Measurements from ENCODE around the gene SLC31A1. TPM values are rescaled to one million over a fixed set of nuclear protein-coding genes. Genes with fewer than 3 reads are reported as not detected.

SLC31A1 gene
- total RNA-seq, 4 donors from 2014 or later: 11.9 to 28.2 (median 18.2) TPM

GRCh38 chr9:113309204-113309813 is 88.0 kb downstream of the SLC31A1 start:
- TF ChIP-seq CTCF (IDR thresholded peaks at IDR 0.05; ENCODE audit: low read depth): no peak

GRCh38 chr9:113310538-113310937 is 89.2 kb downstream of the SLC31A1 start:
- no peak for TF ChIP-seq CTCF (IDR thresholded peaks at IDR 0.05; ENCODE audit: low read depth)

GRCh38 chr9:113311961-113312360 is 90.6 kb downstream of the SLC31A1 start:
- TF ChIP-seq CTCF (IDR thresholded peaks at IDR 0.05; ENCODE audit: low read depth): no peak

- TF ChIP-seq CTCF (IDR thresholded peaks at IDR 0.05; ENCODE audit: low read depth): no peak
These were observed 91.9 kb downstream of the SLC31A1 start for GRCh38 chr9:113313261-113313660.

Other genes with a start within 250 kb of the SLC31A1 start
- gene ZNF883, start 209.4 kb upstream of the SLC31A1 start, total RNA-seq: 1 to 10 TPM in 1 of 4 donors, under 1 TPM in 1, not detected in 2; 0.66 to 1.5 TPM
- 1 to 10 TPM; 1.3 to 2.4 (median 2.2) TPM for gene ZFP37, start 164.8 kb upstream of the SLC31A1 start, total RNA-seq
- 100 to 1,000 TPM in 2 of 4 donors, 10 to 100 TPM in 2; 42.0 to 144 (median 87.3) TPM for gene SLC31A2, start 70.5 kb upstream of the SLC31A1 start, total RNA-seq
- gene FKBP15, start 267 bp upstream of the SLC31A1 start, total RNA-seq: 10 to 100 TPM; 24.9 to 51.7 (median 32.0) TPM
- 10 to 100 TPM; 18.3 to 68.2 (median 31.5) TPM for gene CDC26, start 54.0 kb downstream of the SLC31A1 start, total RNA-seq
- 10 to 100 TPM; 12.9 to 17.6 (median 15.7) TPM for gene PRPF4, start 54.1 kb downstream of the SLC31A1 start, total RNA-seq
- gene RNF183, start 81.8 kb downstream of the SLC31A1 start, total RNA-seq: not detected
- gene WDR31, start 118.7 kb downstream of the SLC31A1 start, total RNA-seq: 1 to 10 TPM; 1.4 to 5.7 (median 2.3) TPM
- under 1 TPM in 1 of 4 donors, not detected in 3; 0.66 TPM for gene BSPRY, start 128.0 kb downstream of the SLC31A1 start, total RNA-seq
- gene HDHD3, start 155.4 kb downstream of the SLC31A1 start, total RNA-seq: 10 to 100 TPM in 3 of 4 donors, 1 to 10 TPM in 1; 7.8 to 33.0 (median 20.9) TPM
- 10 to 100 TPM; 16.8 to 46.7 (median 22.5) TPM for gene ALAD, start 179.7 kb downstream of the SLC31A1 start, total RNA-seq
- 10 to 100 TPM; 20.7 to 28.4 (median 27.0) TPM for gene POLE3, start 189.1 kb downstream of the SLC31A1 start, total RNA-seq
- under 1 TPM; 0.34 to 0.75 (median 0.66) TPM for gene C9orf43, start 189.2 kb downstream of the SLC31A1 start, total RNA-seq
- gene RGS3, start 242.2 kb downstream of the SLC31A1 start, total RNA-seq: 100 to 1,000 TPM in 1 of 4 donors, 10 to 100 TPM in 3; 25.0 to 122 (median 70.9) TPM